H9 (cell line): Measurements from ENCODE around the gene EGLN1. TPM values are rescaled to one million over a fixed set of nuclear protein-coding genes. Genes with fewer than 3 reads are reported as not detected.

Experiments
- DNase-seq: peaks from one replicate; pipeline ENCODE4 v3.0.0-alpha.2; 2017
- H2AFZ ChIP-seq: one replicate; pipeline ENCODE4 v1.6.1; 2013; ENCODE audit warnings: mild to moderate bottlenecking, low read length, control low read depth, moderate library complexity
- H2AK5ac ChIP-seq: 2 replicates; pipeline ENCODE4 v1.6.1; 2013; ENCODE audit warnings: low read length, control low read depth, mixed read lengths; ENCODE audit not compliant: insufficient read length
- H2BK120ac ChIP-seq: one replicate; pipeline ENCODE4 v1.6.1; 2013; ENCODE audit warnings: low read depth, mild to moderate bottlenecking, low read length, control low read depth, inconsistent platforms; ENCODE audit not compliant: poor library complexity, severe bottlenecking
- H2BK12ac ChIP-seq: 2 replicates; pipeline ENCODE4 v1.6.1; 2013; ENCODE audit warnings: low read length, control low read depth, mixed read lengths, low read depth; ENCODE audit not compliant: insufficient read length
- H2BK15ac ChIP-seq: 2 replicates; pipeline ENCODE4 v1.6.1; 2013; ENCODE audit warnings: low read depth, low read length, control low read depth
- H2BK20ac ChIP-seq: one replicate; pipeline ENCODE4 v1.6.1; 2013; ENCODE audit warnings: low read depth, mild to moderate bottlenecking, low read length, control low read depth, inconsistent platforms; ENCODE audit not compliant: poor library complexity, severe bottlenecking
- H2BK5ac ChIP-seq: 2 replicates; pipeline ENCODE4 v1.6.1; 2013; ENCODE audit warnings: low read length, control low read depth, mixed read lengths; ENCODE audit not compliant: insufficient read length
- H3K14ac ChIP-seq: 2 replicates; pipeline ENCODE4 v1.6.1; 2013; ENCODE audit warnings: low read length, control low read depth; ENCODE audit not compliant: insufficient read depth
- H3K18ac ChIP-seq: 2 replicates; pipeline ENCODE4 v1.6.1; 2013; ENCODE audit warnings: low read depth, mild to moderate bottlenecking, mixed read lengths, low read length, control low read depth; ENCODE audit not compliant: insufficient read length
- H3K23ac ChIP-seq: 2 replicates; pipeline ENCODE4 v1.6.1; 2013; ENCODE audit warnings: low read length, control low read depth, mixed read lengths, low read depth; ENCODE audit not compliant: insufficient read length
- H3K23me2 ChIP-seq: 2 replicates; pipeline ENCODE4 v1.6.1; 2013; ENCODE audit warnings: low read depth, mild to moderate bottlenecking, mixed read lengths, low read length, control low read depth; ENCODE audit not compliant: insufficient read length, poor library complexity, severe bottlenecking
- H3K27ac ChIP-seq: 2 replicates; pipeline ENCODE4 v1.5.1; 2013; ENCODE audit warnings: low read length, control low read depth, mixed read lengths, low read depth; ENCODE audit not compliant: insufficient read length
- H3K27me3 ChIP-seq: 2 replicates; pipeline ENCODE4 v1.6.1; 2013; ENCODE audit warnings: low read length, control low read depth, inconsistent platforms; ENCODE audit not compliant: insufficient read depth
- H3K4ac ChIP-seq: 2 replicates; pipeline ENCODE4 v1.6.1; 2013; ENCODE audit warnings: low read depth, mild to moderate bottlenecking, control low read depth, inconsistent platforms, low read length, moderate library complexity
- H3K4me1 ChIP-seq: 2 replicates; pipeline ENCODE4 v1.6.1; 2013; ENCODE audit warnings: low read length, control low read depth, inconsistent platforms; ENCODE audit not compliant: insufficient read depth
- H3K4me2 ChIP-seq: 2 replicates; pipeline ENCODE4 v1.6.1; 2013; ENCODE audit warnings: low read length, control low read depth, mixed read lengths; ENCODE audit not compliant: insufficient read length, insufficient read depth
- H3K56ac ChIP-seq: 2 replicates; pipeline ENCODE4 v1.6.1; 2013; ENCODE audit warnings: low read depth, mild to moderate bottlenecking, mixed read lengths, low read length, control low read depth; ENCODE audit not compliant: insufficient read length
- H3K79me1 ChIP-seq: 2 replicates; pipeline ENCODE4 v1.6.1; 2013; ENCODE audit warnings: low read depth, mild to moderate bottlenecking, moderate library complexity, low read length, control low read depth, inconsistent platforms; ENCODE audit not compliant: insufficient read depth, poor library complexity, severe bottlenecking
- H3K79me2 ChIP-seq: 2 replicates; pipeline ENCODE4 v1.6.1; 2013; ENCODE audit warnings: low read length, control low read depth, inconsistent platforms; ENCODE audit not compliant: insufficient read depth
- H3K9ac ChIP-seq: 2 replicates; pipeline ENCODE4 v1.6.1; 2013; ENCODE audit warnings: low read length, control low read depth, mixed read lengths; ENCODE audit not compliant: insufficient read length; ENCODE audit errors: extremely low read depth
- H3K9me3 ChIP-seq: one replicate; pipeline ENCODE4 v1.6.1; 2013; ENCODE audit warnings: low read depth, low read length, inconsistent platforms; ENCODE audit not compliant: control insufficient read depth
- H3T11ph ChIP-seq: one replicate; pipeline ENCODE4 v1.6.1; 2013; ENCODE audit warnings: mild to moderate bottlenecking, low read length, control low read depth, inconsistent platforms
- H4K20me1 ChIP-seq: one replicate; pipeline ENCODE4 v1.6.1; 2013; ENCODE audit not compliant: control insufficient read depth, insufficient read length, insufficient read depth
- H4K5ac ChIP-seq: 2 replicates; pipeline ENCODE4 v1.6.1; 2013; ENCODE audit warnings: low read depth, mild to moderate bottlenecking, mixed read lengths, low read length, control low read depth; ENCODE audit not compliant: insufficient read length
- H4K8ac ChIP-seq: replicated peaks from 2 replicates; pipeline ENCODE4 v1.6.1; 2013; ENCODE audit warnings: low read length, control low read depth, mixed read lengths, low read depth; ENCODE audit not compliant: insufficient read length
- H4K91ac ChIP-seq: 2 replicates; pipeline ENCODE4 v1.6.1; 2013; ENCODE audit warnings: low read depth, mild to moderate bottlenecking, moderate library complexity, mixed read lengths, low read length, control low read depth; ENCODE audit not compliant: insufficient read length
- H3K27ac Mint-ChIP-seq, 3 experiments: 2 replicates in 2 of 3; 3 replicates in 1 of 3; pipeline ENCODE4 v1.8.0; 2020 to 2021; ENCODE audit warnings: mixed read lengths in 3 of 3, mild to moderate bottlenecking in 1 of 3, moderate library complexity in 1 of 3
- H3K27me3 Mint-ChIP-seq: 2 replicates; pipeline ENCODE4 v1.8.0; 2021; ENCODE audit warnings: low read depth, mild to moderate bottlenecking, moderate library complexity, mixed read lengths
- H3K36me3 Mint-ChIP-seq, 3 experiments: 2 replicates in 2 of 3; 3 replicates in 1 of 3; pipeline ENCODE4 v1.8.0; 2020 to 2021; ENCODE audit warnings: low read depth in 3 of 3, mixed read lengths in 3 of 3; ENCODE audit not compliant: insufficient read depth in 1 of 3
- H3K4me1 Mint-ChIP-seq, 2 experiments: 2 replicates each; pipeline ENCODE4 v1.8.0; 2020; ENCODE audit warnings: mixed read lengths in 2 of 2
- H3K4me3 Mint-ChIP-seq, 2 experiments: 2 replicates in 1 of 2; 3 replicates in 1 of 2; pipeline ENCODE4 v1.8.0; 2020 to 2021; ENCODE audit warnings: mild to moderate bottlenecking in 2 of 2, mixed read lengths in 2 of 2, moderate library complexity in 1 of 2
- H3K9me3 Mint-ChIP-seq, 2 experiments: 2 replicates in 1 of 2; 3 replicates in 1 of 2; pipeline ENCODE4 v1.8.0; 2020; ENCODE audit warnings: mild to moderate bottlenecking in 2 of 2, mixed read lengths in 2 of 2, moderate library complexity in 1 of 2
- WGBS: extraction: QIAGEN DNeasy Blood & Tissue Kit; methylation state at CpG from one replicate; pipeline ENCODE4 v1.1.7; 2013; ENCODE audit warnings: missing lambda C conversion rate, low lambda C conversion rate, mixed read lengths; ENCODE audit not compliant: insufficient read length; ENCODE audit errors: extremely low coverage; 5-methylcytosine and 5-hydroxymethylcytosine counted together
- total RNA-seq: library from RNA; stranded (reverse); gene quantifications from 2 replicates; pipeline ENCODE4 v1.2.1, GENCODE V29; 2021
- TF ChIP-seq, protein P1 (sequence below): fragments of 200-600 bp; sonication (generic); conservative IDR thresholded peaks from 3 replicates; pipeline ENCODE4 v1.8.0; 2021; ENCODE audit warnings: antibody characterized with exemption, mild to moderate bottlenecking

Gene EGLN1
- total RNA-seq, 1 experiment from 2014 or later = 8.4 TPM

DNA sequence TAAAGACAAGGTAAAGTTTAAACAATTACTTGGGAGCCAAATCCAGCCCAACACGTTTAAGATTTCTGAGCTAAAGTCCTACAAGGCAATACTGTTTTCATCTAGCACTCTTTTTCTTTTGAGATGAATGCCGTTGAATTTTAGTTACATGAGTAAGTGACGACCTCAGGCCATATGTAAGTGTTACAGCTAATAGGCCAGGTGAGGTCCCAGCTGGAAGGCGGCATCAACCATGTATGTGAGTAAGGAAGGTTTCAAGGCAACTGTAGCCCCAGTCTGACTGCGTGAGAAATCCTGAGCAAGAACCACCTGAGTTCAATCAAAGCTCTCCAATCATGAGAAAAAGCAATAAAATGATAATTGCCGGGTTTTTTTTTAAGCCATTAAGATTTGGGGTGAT lies 41.5 kb upstream of the EGLN1 start:
- H3K4ac ChIP-seq = no peak overlapping the region
- no peak overlapping the region for H2BK20ac ChIP-seq
- DNase-seq = no peak
- H2BK120ac ChIP-seq = no peak overlapping the region
- H4K91ac ChIP-seq = no peak overlapping the region
- H3K14ac ChIP-seq = no peak overlapping the region
- H3K79me1 ChIP-seq = no peaks in the 10 kb centered on the region
- H3K9me3 ChIP-seq = no peaks in the 10 kb centered on the region
- no peaks in the 10 kb centered on the region for H3K27me3 ChIP-seq
- no peak overlapping the region for H3K4me2 ChIP-seq
- no peak overlapping the region for H3K27ac ChIP-seq
- WGBS = no CpG with 5 or more reads among the region's 6 CpGs
- no peak overlapping the region for H4K8ac ChIP-seq
- no peaks in the 10 kb centered on the region for H3K23me2 ChIP-seq
- no peaks in the 10 kb centered on the region for H4K20me1 ChIP-seq
- H3K79me2 ChIP-seq = no peaks in the 10 kb centered on the region
- H3K36me3 Mint-ChIP-seq = peaks cover 3 to 28% (median 5%) of the 10 kb centered on the region in 3 experiments; a peak in 5 of 7 replicates
- no peak overlapping the region for H2BK5ac ChIP-seq
- no peak overlapping the region for H3K9ac ChIP-seq
- no peak overlapping the region for H3K23ac ChIP-seq
- H2AFZ ChIP-seq = no peak overlapping the region
- H3K4me1 Mint-ChIP-seq = peaks cover 7 to 13% of the 10 kb centered on the region in 2 experiments
- peaks cover 3% of the 10 kb centered on the region for H3K27me3 Mint-ChIP-seq
- H3K4me1 ChIP-seq = no peaks in the 10 kb centered on the region
- H3K9me3 Mint-ChIP-seq = peaks cover 22% of the 10 kb centered on the region in 2 experiments
- no peak overlapping the region for H2BK12ac ChIP-seq
- H3K18ac ChIP-seq = no peak overlapping the region
- H3T11ph ChIP-seq = no peak overlapping the region
- no peak overlapping the region for H3K4me3 Mint-ChIP-seq
- TF ChIP-seq, protein P1, sequence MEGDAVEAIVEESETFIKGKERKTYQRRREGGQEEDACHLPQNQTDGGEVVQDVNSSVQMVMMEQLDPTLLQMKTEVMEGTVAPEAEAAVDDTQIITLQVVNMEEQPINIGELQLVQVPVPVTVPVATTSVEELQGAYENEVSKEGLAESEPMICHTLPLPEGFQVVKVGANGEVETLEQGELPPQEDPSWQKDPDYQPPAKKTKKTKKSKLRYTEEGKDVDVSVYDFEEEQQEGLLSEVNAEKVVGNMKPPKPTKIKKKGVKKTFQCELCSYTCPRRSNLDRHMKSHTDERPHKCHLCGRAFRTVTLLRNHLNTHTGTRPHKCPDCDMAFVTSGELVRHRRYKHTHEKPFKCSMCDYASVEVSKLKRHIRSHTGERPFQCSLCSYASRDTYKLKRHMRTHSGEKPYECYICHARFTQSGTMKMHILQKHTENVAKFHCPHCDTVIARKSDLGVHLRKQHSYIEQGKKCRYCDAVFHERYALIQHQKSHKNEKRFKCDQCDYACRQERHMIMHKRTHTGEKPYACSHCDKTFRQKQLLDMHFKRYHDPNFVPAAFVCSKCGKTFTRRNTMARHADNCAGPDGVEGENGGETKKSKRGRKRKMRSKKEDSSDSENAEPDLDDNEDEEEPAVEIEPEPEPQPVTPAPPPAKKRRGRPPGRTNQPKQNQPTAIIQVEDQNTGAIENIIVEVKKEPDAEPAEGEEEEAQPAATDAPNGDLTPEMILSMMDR = no peak
- H4K5ac ChIP-seq = no peak overlapping the region
- no peak overlapping the region for H3K56ac ChIP-seq
- no peak overlapping the region for H2AK5ac ChIP-seq
- no peak overlapping the region for H2BK15ac ChIP-seq
- H3K27ac Mint-ChIP-seq = no peak overlapping the region
